Measurements from ENCODE around the gene LARP4B. TPM values are rescaled to one million over a fixed set of nuclear protein-coding genes. Genes with fewer than 3 reads are reported as not detected.
"Not testable (repeated sequence)": the region's sequence is repeated elsewhere in the genome, so short reads cannot be mapped to it uniquely, and the experiment has no call there.

Gene LARP4B
- total and polyA plus RNA-seq, 2 donors (not counting 3 experiments of a cell fraction or from before 2014, with no cell fraction given): 27.4 to 101 TPM

DNA sequence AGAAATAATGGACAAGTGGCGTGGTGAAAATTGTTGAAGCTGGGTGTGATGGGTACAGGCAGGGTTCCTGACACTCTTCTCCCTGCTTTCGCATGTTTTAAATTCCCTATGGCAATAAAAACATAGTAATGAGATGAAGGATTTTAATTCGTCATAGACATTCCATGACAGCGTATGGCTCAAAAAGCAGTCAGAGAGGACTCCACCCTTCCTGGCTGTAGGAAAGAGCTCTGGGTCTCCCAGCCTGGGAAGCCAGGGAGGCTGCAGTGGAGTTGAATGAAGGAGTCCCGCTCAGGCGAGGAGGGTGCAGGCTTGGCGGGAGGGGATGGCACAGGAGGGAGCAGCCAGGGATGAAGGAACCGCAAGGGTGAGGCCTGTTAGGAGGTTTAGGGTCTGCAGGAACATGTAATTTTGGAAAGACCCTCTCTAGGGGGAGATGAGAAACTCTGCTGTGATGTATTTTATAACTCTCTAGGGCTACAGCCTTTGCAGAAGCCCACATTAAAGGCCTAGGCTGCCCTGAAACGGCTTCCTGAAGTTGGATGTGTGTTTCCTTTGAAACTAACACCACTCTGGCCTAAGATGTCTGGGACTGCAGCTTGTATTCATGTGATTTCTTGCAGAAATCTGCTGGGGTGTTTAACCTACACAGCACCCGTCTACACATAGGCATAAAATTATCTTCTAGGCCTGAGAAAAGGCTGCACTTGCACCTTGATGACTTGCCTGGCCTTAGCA, 7.6 kb upstream of the LARP4B start:
- no peaks in the 10 kb centered on the region for H3K4me1 ChIP-seq (ENCODE audit: control insufficient read depth, extremely low read depth, insufficient read depth, low read length)
- dilution Hi-C loops (cut with MboI; ENCODE audit: extremely low pct_ligation_motif_present, low sequenced_read_pairs): no loop called here
- H3K4me3 ChIP-seq (replicated peaks in 1 of 3; ENCODE audit: insufficient read depth in 1 of 3, low read depth in 1 of 3, low read length in 3 of 3): no peak overlapping the region
- intact Hi-C loops (cut with micrococcal nuclease): no loop called here
- DNase-seq (ENCODE audit: low read depth, low spot score) (no peak), FAIRE-seq (no peak)
- no TSS peak for BruUV-seq (replicated peaks)
- no peaks in the 10 kb centered on the region for H3K27me3 ChIP-seq (ENCODE audit: control insufficient read depth in 2 of 2, insufficient read depth in 2 of 2, low read length in 2 of 2)
- POLR2A ChIA-PET: no interaction called here
- CTCF ChIA-PET: no interaction called here
- H3K27ac ChIP-seq (ENCODE audit: insufficient read depth, low read depth, low read length): no peak overlapping the region
- H4K20me1 ChIP-seq (replicated peaks; ENCODE audit: control insufficient read depth, extremely low read depth, insufficient read depth, low read length): no peaks in the 10 kb centered on the region
- H3K36me3 ChIP-seq (ENCODE audit: control insufficient read depth in 2 of 2, extremely low read depth in 1 of 2, insufficient read depth in 2 of 2, low read length in 2 of 2): no peaks in the 10 kb centered on the region
- peak overlapping the region; percentile 53 for H2AFZ ChIP-seq (ENCODE audit: low read depth, low read length)
- H3K9me3 ChIP-seq (replicated peaks; ENCODE audit: control insufficient read depth, insufficient read depth, low read length): no peaks in the 10 kb centered on the region
- no peaks in the 10 kb centered on the region for H3K9me1 ChIP-seq (replicated peaks; ENCODE audit: control insufficient read depth, extremely low read depth, insufficient read depth, low read length)
- no peak overlapping the region for H3K9ac ChIP-seq (replicated peaks; ENCODE audit: extremely low read depth, insufficient read depth, low read length)
- H3K79me2 ChIP-seq (ENCODE audit: control insufficient read depth, insufficient read depth, low read length): no peaks in the 10 kb centered on the region
- TF ChIP-seq POLR2A (IDR thresholded peaks at IDR 0.05; ENCODE audit: low read depth, low read length) (no peak), GATA2 (IDR thresholded peaks at IDR 0.05; ENCODE audit: insufficient read depth, insufficient read length, low read depth, low read length) (no peak), JUN (IDR thresholded peaks at IDR 0.05; ENCODE audit: borderline replicate concordance, insufficient read depth, insufficient read length, low read depth) (no peak), MAX (IDR thresholded peaks at IDR 0.05; ENCODE audit: insufficient read depth, insufficient read length) (no peak)
- H3K4me2 ChIP-seq (ENCODE audit: insufficient read depth, low read length): no peak overlapping the region

DNA sequence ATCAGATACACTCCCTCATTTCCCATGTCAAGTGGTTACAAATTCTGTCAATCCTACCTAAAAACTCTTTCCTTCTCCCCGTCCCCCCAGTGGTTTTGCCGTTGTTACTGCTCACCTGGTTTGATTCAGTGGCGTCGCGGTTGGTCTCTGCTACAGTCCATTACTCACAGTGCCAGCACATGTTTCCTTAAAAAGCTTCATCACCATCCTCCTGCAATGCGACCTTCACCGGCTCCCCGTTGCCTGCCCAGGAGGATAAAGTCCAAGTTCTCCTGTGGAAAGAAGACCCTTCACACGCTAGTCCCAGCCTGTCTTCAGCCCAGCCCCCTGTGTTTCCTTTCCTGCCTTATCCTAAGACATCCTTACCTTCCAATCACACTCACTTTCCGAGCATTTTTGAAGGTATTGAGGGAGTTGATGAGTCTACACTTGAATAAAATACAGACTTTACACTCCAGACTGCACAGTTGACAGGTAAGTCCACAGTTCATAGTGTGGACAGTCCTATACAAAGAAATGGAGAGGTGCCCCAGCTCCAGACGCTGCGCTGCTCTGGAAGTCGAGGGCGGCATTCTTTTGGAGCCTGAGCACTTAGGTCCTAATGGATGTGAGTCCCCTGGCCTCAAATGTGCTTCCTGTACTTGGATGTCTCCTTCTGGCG, 3.4 kb upstream of the LARP4B start:
- Histone ChIP-seq H3K79me2 (ENCODE audit: control insufficient read depth, insufficient read depth, low read length) (peaks cover 16% of the 10 kb centered on the region), H2AFZ (ENCODE audit: low read depth, low read length) (no peak overlapping the region), H3K4me2 (ENCODE audit: insufficient read depth, low read length) (no peak overlapping the region), H3K4me1 (ENCODE audit: control insufficient read depth, extremely low read depth, insufficient read depth, low read length) (peaks cover 2% of the 10 kb centered on the region), H3K27me3 (ENCODE audit: control insufficient read depth in 2 of 2, insufficient read depth in 2 of 2, low read length in 2 of 2) (no peaks in the 10 kb centered on the region), H3K36me3 (ENCODE audit: control insufficient read depth in 2 of 2, extremely low read depth in 1 of 2, insufficient read depth in 2 of 2, low read length in 2 of 2) (no peaks in the 10 kb centered on the region), H3K9me3 (replicated peaks; ENCODE audit: control insufficient read depth, insufficient read depth, low read length) (no peaks in the 10 kb centered on the region), H3K9me1 (replicated peaks; ENCODE audit: control insufficient read depth, extremely low read depth, insufficient read depth, low read length) (no peaks in the 10 kb centered on the region), H4K20me1 (replicated peaks; ENCODE audit: control insufficient read depth, extremely low read depth, insufficient read depth, low read length) (no peaks in the 10 kb centered on the region), H3K9ac (replicated peaks; ENCODE audit: extremely low read depth, insufficient read depth, low read length) (no peak overlapping the region), H3K4me3 (replicated peaks in 1 of 3; ENCODE audit: insufficient read depth in 1 of 3, low read depth in 1 of 3, low read length in 3 of 3) (no peak overlapping the region), H3K27ac (ENCODE audit: insufficient read depth, low read depth, low read length) (no peak overlapping the region)
- ChIA-PET POLR2A (no interaction called here), CTCF (no interaction called here)
- BruUV-seq (replicated peaks): no TSS peak
- intact Hi-C loops (cut with micrococcal nuclease) (no loop called here), dilution Hi-C loops (cut with MboI; ENCODE audit: extremely low pct_ligation_motif_present, low sequenced_read_pairs) (no loop called here)
- no peak for FAIRE-seq
- TF ChIP-seq MYC (IDR thresholded peaks at IDR 0.05; ENCODE audit: low read depth, low read length): no peak
- TF ChIP-seq POLR2A (IDR thresholded peaks at IDR 0.05; ENCODE audit: low read depth, low read length): no peak
- TF ChIP-seq EZH2 (IDR thresholded peaks at IDR 0.05; ENCODE audit: borderline replicate concordance, low read depth, low read length, severe bottlenecking): no peak
- TF ChIP-seq FOS (IDR thresholded peaks at IDR 0.05; ENCODE audit: borderline replicate concordance, insufficient read depth, low read length): no peak
- TF ChIP-seq MAX (IDR thresholded peaks at IDR 0.05; ENCODE audit: insufficient read depth, insufficient read length): no peak
- no peak for DNase-seq (ENCODE audit: low read depth, low spot score)

DNA sequence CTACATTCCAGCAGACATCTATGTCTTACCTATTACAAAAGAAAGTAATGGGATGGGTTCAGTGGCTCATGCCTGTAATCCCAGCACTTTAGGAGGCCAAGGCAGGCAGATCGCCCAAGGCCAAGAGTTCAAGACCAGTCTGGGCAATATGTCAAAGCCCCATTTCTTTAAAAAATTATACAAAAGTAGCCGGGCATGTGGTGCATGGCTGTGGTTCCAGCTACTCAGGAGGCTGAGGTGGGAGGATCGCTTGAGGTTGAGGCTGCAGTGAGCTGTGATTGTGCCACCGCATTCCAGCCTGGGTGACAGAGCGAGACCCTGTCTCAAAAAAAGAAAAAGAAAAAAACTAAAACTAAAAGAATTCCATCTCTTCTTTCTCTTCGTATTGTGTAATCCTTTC, 2.7 kb upstream of the LARP4B start:
- H3K9ac ChIP-seq (replicated peaks; ENCODE audit: extremely low read depth, insufficient read depth, low read length); H4K20me1 ChIP-seq (replicated peaks; ENCODE audit: control insufficient read depth, extremely low read depth, insufficient read depth, low read length); H3K4me2 ChIP-seq (ENCODE audit: insufficient read depth, low read length); CTCF ChIA-PET; H3K4me1 ChIP-seq (ENCODE audit: control insufficient read depth, extremely low read depth, insufficient read depth, low read length); intact Hi-C loops (cut with micrococcal nuclease); BruUV-seq (replicated peaks); DNase-seq (ENCODE audit: low read depth, low spot score); H2AFZ ChIP-seq (ENCODE audit: low read depth, low read length); H3K9me3 ChIP-seq (replicated peaks; ENCODE audit: control insufficient read depth, insufficient read depth, low read length); H3K36me3 ChIP-seq (ENCODE audit: control insufficient read depth in 2 of 2, extremely low read depth in 1 of 2, insufficient read depth in 2 of 2, low read length in 2 of 2); H3K27ac ChIP-seq (ENCODE audit: insufficient read depth, low read depth, low read length); POLR2A ChIA-PET; dilution Hi-C loops (cut with MboI; ENCODE audit: extremely low pct_ligation_motif_present, low sequenced_read_pairs); FAIRE-seq; H3K4me3 ChIP-seq (replicated peaks in 1 of 3; ENCODE audit: insufficient read depth in 1 of 3, low read depth in 1 of 3, low read length in 3 of 3); H3K9me1 ChIP-seq (replicated peaks; ENCODE audit: control insufficient read depth, extremely low read depth, insufficient read depth, low read length); H3K27me3 ChIP-seq (ENCODE audit: control insufficient read depth in 2 of 2, insufficient read depth in 2 of 2, low read length in 2 of 2): not testable (repeated sequence)
- H3K79me2 ChIP-seq (ENCODE audit: control insufficient read depth, insufficient read depth, low read length): peaks cover 23% of the 10 kb centered on the region

Measured in endothelial cell of umbilical vein (primary cell).